Measurements from ENCODE around the gene KCTD14. TPM values are rescaled to one million over a fixed set of nuclear protein-coding genes. Genes with fewer than 3 reads are reported as not detected.

Gene KCTD14
- total and polyA plus RNA-seq, 9 of the 15 experiments (the other 6 are each of a cell fraction or from before 2014, with no cell fraction given), result 0.04 to 0.30 (median 0.11) TPM; not detected in 2

GRCh38 chr11:77994434-77995362 is 28.4 kb downstream of the KCTD14 start, which contains the start of gene INTS4 (continued):
- TF ChIP-seq TEAD1 (CRISPR knock-in tag; IDR thresholded peaks at IDR 0.05) (peak in 1 of 2 experiments; percentile 63; a peak in 2 of 4 replicates), ZNF224 (CRISPR knock-in tag; IDR thresholded peaks at IDR 0.05) (no peak), CBX3 (IDR thresholded peaks at IDR 0.05; ENCODE audit: borderline replicate concordance in 1 of 2, low read length in 2 of 2) (peak in 1 of 2 experiments; percentile 85; a peak in 1 of 3 replicates), ID3 (CRISPR knock-in tag; IDR thresholded peaks at IDR 0.05) (no peak), ID3 (tag; IDR thresholded peaks at IDR 0.05) (0 out of 2 replicates have a peak, but pooled peaks have one; percentile 60), HMBOX1 (IDR thresholded peaks at IDR 0.05) (peak; percentile 26; the same call in 1 of the 2 replicates), TSC22D4 (tag; IDR thresholded peaks at IDR 0.05) (no peak), TRIM28 (IDR thresholded peaks at IDR 0.05) (peak; percentile 50; the same call in 1 of the 2 replicates), FOXA1 (IDR thresholded peaks at IDR 0.05; ENCODE audit: borderline replicate concordance) (no peak), SP2 (IDR thresholded peaks at IDR 0.05; ENCODE audit: extremely low read depth, low read depth, low read length, poor library complexity, severe bottlenecking) (peak; percentile 68), TGIF2 (CRISPR knock-in tag; IDR thresholded peaks at IDR 0.05) (no peak), MXI1 (IDR thresholded peaks at IDR 0.05; ENCODE audit: low read depth, low read length) (peak; percentile 59; the same call in 1 of the 2 replicates), ETS1 (conservative IDR thresholded peaks at IDR 0.05; ENCODE audit: control insufficient read depth, low read depth, low read length) (peak; percentile 13; the same call in 1 of the 2 replicates)
- TF ChIP-seq, protein P1, sequence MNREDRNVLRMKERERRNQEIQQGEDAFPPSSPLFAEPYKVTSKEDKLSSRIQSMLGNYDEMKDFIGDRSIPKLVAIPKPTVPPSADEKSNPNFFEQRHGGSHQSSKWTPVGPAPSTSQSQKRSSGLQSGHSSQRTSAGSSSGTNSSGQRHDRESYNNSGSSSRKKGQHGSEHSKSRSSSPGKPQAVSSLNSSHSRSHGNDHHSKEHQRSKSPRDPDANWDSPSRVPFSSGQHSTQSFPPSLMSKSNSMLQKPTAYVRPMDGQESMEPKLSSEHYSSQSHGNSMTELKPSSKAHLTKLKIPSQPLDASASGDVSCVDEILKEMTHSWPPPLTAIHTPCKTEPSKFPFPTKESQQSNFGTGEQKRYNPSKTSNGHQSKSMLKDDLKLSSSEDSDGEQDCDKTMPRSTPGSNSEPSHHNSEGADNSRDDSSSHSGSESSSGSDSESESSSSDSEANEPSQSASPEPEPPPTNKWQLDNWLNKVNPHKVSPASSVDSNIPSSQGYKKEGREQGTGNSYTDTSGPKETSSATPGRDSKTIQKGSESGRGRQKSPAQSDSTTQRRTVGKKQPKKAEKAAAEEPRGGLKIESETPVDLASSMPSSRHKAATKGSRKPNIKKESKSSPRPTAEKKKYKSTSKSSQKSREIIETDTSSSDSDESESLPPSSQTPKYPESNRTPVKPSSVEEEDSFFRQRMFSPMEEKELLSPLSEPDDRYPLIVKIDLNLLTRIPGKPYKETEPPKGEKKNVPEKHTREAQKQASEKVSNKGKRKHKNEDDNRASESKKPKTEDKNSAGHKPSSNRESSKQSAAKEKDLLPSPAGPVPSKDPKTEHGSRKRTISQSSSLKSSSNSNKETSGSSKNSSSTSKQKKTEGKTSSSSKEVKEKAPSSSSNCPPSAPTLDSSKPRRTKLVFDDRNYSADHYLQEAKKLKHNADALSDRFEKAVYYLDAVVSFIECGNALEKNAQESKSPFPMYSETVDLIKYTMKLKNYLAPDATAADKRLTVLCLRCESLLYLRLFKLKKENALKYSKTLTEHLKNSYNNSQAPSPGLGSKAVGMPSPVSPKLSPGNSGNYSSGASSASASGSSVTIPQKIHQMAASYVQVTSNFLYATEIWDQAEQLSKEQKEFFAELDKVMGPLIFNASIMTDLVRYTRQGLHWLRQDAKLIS (CRISPR knock-in tag; IDR thresholded peaks at IDR 0.05), result peak; percentile 85; the same call in 1 of the 2 replicates
- TF ChIP-seq, protein P2, sequence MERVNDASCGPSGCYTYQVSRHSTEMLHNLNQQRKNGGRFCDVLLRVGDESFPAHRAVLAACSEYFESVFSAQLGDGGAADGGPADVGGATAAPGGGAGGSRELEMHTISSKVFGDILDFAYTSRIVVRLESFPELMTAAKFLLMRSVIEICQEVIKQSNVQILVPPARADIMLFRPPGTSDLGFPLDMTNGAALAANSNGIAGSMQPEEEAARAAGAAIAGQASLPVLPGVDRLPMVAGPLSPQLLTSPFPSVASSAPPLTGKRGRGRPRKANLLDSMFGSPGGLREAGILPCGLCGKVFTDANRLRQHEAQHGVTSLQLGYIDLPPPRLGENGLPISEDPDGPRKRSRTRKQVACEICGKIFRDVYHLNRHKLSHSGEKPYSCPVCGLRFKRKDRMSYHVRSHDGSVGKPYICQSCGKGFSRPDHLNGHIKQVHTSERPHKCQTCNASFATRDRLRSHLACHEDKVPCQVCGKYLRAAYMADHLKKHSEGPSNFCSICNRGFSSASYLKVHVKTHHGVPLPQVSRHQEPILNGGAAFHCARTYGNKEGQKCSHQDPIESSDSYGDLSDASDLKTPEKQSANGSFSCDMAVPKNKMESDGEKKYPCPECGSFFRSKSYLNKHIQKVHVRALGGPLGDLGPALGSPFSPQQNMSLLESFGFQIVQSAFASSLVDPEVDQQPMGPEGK (CRISPR knock-in tag; IDR thresholded peaks at IDR 0.05; ENCODE audit: borderline replicate concordance), result no peak
